ENCODE results near the gene ZNF763. TPM values are rescaled to one million over a fixed set of nuclear protein-coding genes. Genes with fewer than 3 reads are reported as not detected.

ZNF763 gene
- total RNA-seq, 4 donors from 2014 or later = 7.1 to 15.1 (median 9.5) TPM

- Histone ChIP-seq H3K27me3 (no peaks in the 10 kb centered on the region), H3K9me3 (peaks cover 0 to 4% of the 10 kb centered on the region in 2 donors), H3K27ac (no peak overlapping the region), H3K4me1 (peaks cover 0 to 4% (median 2%) of the 10 kb centered on the region in 4 donors), H3K4me3 (no peak overlapping the region), H3K36me3 (no peaks in the 10 kb centered on the region)
- TF ChIP-seq POLR2A (IDR thresholded peaks at IDR 0.05) (no peak), CTCF (IDR thresholded peaks at IDR 0.05) (no peak), EP300 (IDR thresholded peaks at IDR 0.05; ENCODE audit: low read depth) (no peak), POLR2AphosphoS5 (IDR thresholded peaks at IDR 0.05) (no peak)
- WGBS, 2 donors (ENCODE audit: low coverage in 1 of 2) = 83 to 88% methylated on average over 1 to 2 of the region's 2 CpGs
- intact Hi-C loops (cut with DNase I; ENCODE audit: low total_unique reads) = no loop called here
- in situ Hi-C loops (cut with MboI; ENCODE audit: low pct_ligation_motif_present in 1 of 4, low pct_unique_long_range_greater_than_20kb in 1 of 4, low sequenced_read_pairs in 3 of 4) = no loop called here
- DNase-seq = no peak
Observed at GRCh38 chr19:11971041-11971440, 6.2 kb downstream of the ZNF763 start.

DNA sequence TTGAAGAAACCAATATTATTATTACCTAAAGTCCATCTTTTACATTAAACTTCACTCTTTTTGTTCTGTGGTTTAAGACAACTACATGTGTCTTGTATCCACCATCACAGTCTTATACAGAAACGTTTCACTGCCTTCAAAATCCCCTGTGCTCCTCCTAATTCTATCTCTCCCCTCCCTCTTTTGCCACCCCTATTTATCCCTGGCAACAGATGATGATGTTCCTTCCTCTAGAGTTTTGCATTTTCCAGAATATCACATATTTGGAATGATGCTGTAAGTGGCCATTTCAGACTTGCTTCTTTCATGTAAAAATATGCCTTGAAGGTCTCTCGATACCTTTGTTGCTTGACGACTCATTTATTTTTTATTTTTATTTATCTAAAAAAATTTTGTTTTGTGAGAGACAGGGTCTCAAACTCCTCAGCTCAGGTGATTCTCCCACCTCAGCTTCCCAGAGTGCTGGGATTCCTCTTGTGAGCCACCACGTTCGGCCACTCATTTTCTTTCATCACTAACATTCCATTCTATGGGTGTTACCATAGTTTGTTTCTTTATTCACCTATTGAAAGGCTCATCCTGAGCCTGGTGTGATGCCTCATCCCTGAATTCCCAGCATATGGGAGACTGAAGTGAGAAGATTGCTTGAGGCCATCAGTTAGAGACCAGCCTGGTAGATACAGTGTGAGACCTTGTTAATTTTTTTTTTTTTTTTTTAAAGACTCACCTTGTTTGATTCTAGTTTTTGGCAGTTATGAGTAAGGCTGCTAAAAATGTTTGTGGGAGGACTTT is 8.4 kb downstream of the ZNF763 start:
- H3K4me3 ChIP-seq = no peak overlapping the region
- intact Hi-C loops (cut with DNase I; ENCODE audit: low total_unique reads) = no loop called here

DNA sequence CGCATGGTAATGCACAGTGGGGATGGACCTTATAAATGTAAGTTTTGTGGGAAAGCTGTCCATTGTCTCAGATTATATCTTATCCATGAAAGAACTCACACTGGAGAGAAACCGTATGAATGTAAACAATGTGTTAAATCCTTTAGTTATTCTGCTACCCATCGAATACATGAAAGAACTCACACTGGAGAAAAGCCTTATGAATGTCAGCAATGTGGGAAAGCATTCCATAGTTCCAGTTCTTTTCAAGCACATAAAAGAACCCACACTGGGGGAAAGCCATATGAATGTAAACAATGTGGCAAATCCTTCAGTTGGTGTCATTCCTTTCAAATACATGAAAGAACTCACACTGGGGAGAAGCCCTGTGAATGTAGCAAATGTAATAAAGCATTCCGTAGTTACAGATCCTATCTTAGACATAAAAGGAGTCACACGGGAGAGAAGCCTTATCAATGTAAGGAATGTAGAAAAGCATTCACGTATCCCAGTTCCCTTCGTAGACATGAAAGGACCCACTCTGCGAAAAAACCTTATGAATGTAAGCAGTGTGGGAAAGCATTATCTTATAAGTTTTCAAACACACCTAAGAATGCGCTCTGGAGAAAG is 13.8 kb downstream of the ZNF763 start:
- Histone ChIP-seq H3K4me1 (no peaks in the 10 kb centered on the region), H3K4me3 (no peak overlapping the region), H3K27ac (no peak overlapping the region), H3K36me3 (peaks cover 0 to 36% (median 14%) of the 10 kb centered on the region in 4 donors), H3K27me3 (no peaks in the 10 kb centered on the region), H3K9me3 (peaks cover 44 to 73% of the 10 kb centered on the region in 2 donors)
- 88 to 95% methylated on average over 6 to 9 of the region's 9 CpGs for WGBS, 2 donors (ENCODE audit: low coverage in 1 of 2)
- DNase-seq = no peak
- TF ChIP-seq CTCF (IDR thresholded peaks at IDR 0.05) = no peak
- TF ChIP-seq POLR2AphosphoS5 (IDR thresholded peaks at IDR 0.05) = no peak
- TF ChIP-seq EP300 (IDR thresholded peaks at IDR 0.05; ENCODE audit: low read depth) = no peak
- no peak for TF ChIP-seq POLR2A (IDR thresholded peaks at IDR 0.05)
- in situ Hi-C loops (cut with MboI; ENCODE audit: low pct_ligation_motif_present in 1 of 4, low pct_unique_long_range_greater_than_20kb in 1 of 4, low sequenced_read_pairs in 3 of 4) (loop anchor here in 2 of 4 donors (25.0 kb wide), 2 partner anchors 91 to 159 kb away; partner anchors contain the start of genes ZNF20 (in 1 of the 2) and ZNF69 (in 1 of the 2)), intact Hi-C loops (cut with DNase I; ENCODE audit: low total_unique reads) (no loop called here)

More for the DNA sequence above, 8.4 kb downstream of the ZNF763 start:
- 73 to 86% methylated on average over 3 to 5 of the region's 5 CpGs for WGBS, 2 donors (ENCODE audit: low coverage in 1 of 2)
- no peak for DNase-seq
- no peak for TF ChIP-seq POLR2AphosphoS5 (IDR thresholded peaks at IDR 0.05)
- no peak for TF ChIP-seq POLR2A (IDR thresholded peaks at IDR 0.05)
- TF ChIP-seq CTCF (IDR thresholded peaks at IDR 0.05) = no peak
- TF ChIP-seq EP300 (IDR thresholded peaks at IDR 0.05; ENCODE audit: low read depth) = no peak
- peaks cover 0 to 17% (median 7%) of the 10 kb centered on the region in 4 donors for H3K36me3 ChIP-seq
- H3K4me1 ChIP-seq = no peaks in the 10 kb centered on the region
- in situ Hi-C loops (cut with MboI; ENCODE audit: low pct_ligation_motif_present in 1 of 4, low pct_unique_long_range_greater_than_20kb in 1 of 4, low sequenced_read_pairs in 3 of 4) = no loop called here
- no peaks in the 10 kb centered on the region for H3K27me3 ChIP-seq
- no peak overlapping the region for H3K27ac ChIP-seq
- peaks cover 16 to 25% of the 10 kb centered on the region in 2 donors for H3K9me3 ChIP-seq

DNA sequence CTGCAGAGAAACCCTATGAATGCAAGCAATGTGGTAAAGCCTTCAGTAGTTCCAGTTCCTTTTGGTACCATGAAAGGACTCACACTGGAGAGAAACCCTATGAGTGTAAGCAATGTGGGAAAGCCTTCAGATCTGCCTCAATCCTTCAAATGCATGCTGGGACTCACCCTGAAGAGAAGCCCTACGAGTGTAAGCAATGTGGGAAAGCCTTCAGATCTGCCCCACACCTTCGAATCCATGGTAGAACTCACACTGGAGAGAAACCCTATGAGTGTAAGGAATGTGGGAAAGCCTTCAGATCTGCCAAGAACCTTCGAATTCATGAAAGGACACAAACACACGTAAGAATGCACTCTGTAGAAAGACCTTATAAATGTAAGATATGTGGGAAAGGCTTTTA is 14.7 kb downstream of the ZNF763 start:
- no peak for DNase-seq
- intact Hi-C loops (cut with DNase I; ENCODE audit: low total_unique reads) = no loop called here
- 82 to 83% methylated on average over 4 of the region's 4 CpGs for WGBS, 2 donors (ENCODE audit: low coverage in 1 of 2)
- H3K9me3 ChIP-seq = peaks cover 44 to 73% of the 10 kb centered on the region in 2 donors
- H3K36me3 ChIP-seq = peaks cover 0 to 36% (median 14%) of the 10 kb centered on the region in 4 donors
- H3K4me3 ChIP-seq = no peak overlapping the region
- no peak overlapping the region for H3K27ac ChIP-seq
- in situ Hi-C loops (cut with MboI; ENCODE audit: low pct_ligation_motif_present in 1 of 4, low pct_unique_long_range_greater_than_20kb in 1 of 4, low sequenced_read_pairs in 3 of 4) = loop anchor here in 2 of 4 donors (25.0 kb wide), 2 partner anchors 92 to 158 kb away; partner anchors contain the start of genes ZNF20 (in 1 of the 2) and ZNF69 (in 1 of the 2)
- no peaks in the 10 kb centered on the region for H3K4me1 ChIP-seq
- no peaks in the 10 kb centered on the region for H3K27me3 ChIP-seq
- TF ChIP-seq POLR2A (IDR thresholded peaks at IDR 0.05) (no peak), EP300 (IDR thresholded peaks at IDR 0.05; ENCODE audit: low read depth) (no peak), POLR2AphosphoS5 (IDR thresholded peaks at IDR 0.05) (no peak), CTCF (IDR thresholded peaks at IDR 0.05) (no peak)

All from transverse colon (tissue), 4 donors.